ENCODE data around the gene CALHM3.
A peak's percentile ranks its signal among the peaks of the same experiment; 100 is the strongest.
"Not testable (repeated sequence)": the region's sequence is repeated elsewhere in the genome, so short reads cannot be mapped to it uniquely, and the experiment has no call there.

Gene CALHM3

GRCh38 chr10:103487410-103487708 lies 8.3 kb upstream of the CALHM3 start:
- H3K9me2 ChIP-seq (ENCODE audit: low read depth, low read length): no peaks in the 10 kb centered on the region
- H2AFZ ChIP-seq (ENCODE audit: low read length): no peak overlapping the region
- H3K27ac ChIP-seq (ENCODE audit: low read depth, low read length, poor library complexity, severe bottlenecking): no peak overlapping the region
- no peak overlapping the region for H3K4me3 ChIP-seq (ENCODE audit: low read depth, low read length, poor library complexity, severe bottlenecking)
- no peaks in the 10 kb centered on the region for H3K9me3 ChIP-seq (ENCODE audit: low read length)
- H4K20me1 ChIP-seq (ENCODE audit: insufficient read depth, low read length): no peaks in the 10 kb centered on the region
- no peak overlapping the region for H3K4me2 ChIP-seq (ENCODE audit: low read length)
- H3F3A ChIP-seq (ENCODE audit: insufficient read depth, low read length): no peaks in the 10 kb centered on the region
- peaks cover 6% of the 10 kb centered on the region; the same call in 1 of the 2 replicates for H3K27me3 ChIP-seq (ENCODE audit: insufficient read depth, low read length)
- no peaks in the 10 kb centered on the region for H3K79me2 ChIP-seq (ENCODE audit: insufficient read depth, low read length)
- peaks cover 13% of the 10 kb centered on the region for H3K4me1 ChIP-seq (ENCODE audit: insufficient read depth, low read length, severe bottlenecking)
- no peaks in the 10 kb centered on the region for H3K36me3 ChIP-seq (ENCODE audit: insufficient read depth, low read length)
- H3K9ac ChIP-seq (ENCODE audit: low read length): no peak overlapping the region
- no peak for TF ChIP-seq CTCF (IDR thresholded peaks at IDR 0.05; ENCODE audit: low read length)
- TF ChIP-seq EZH2 (IDR thresholded peaks at IDR 0.05; ENCODE audit: borderline replicate concordance, low read length): no peak

- not testable (repeated sequence) for H3K9me3 ChIP-seq (ENCODE audit: low read length); H3K36me3 ChIP-seq (ENCODE audit: insufficient read depth, low read length); H3K4me2 ChIP-seq (ENCODE audit: low read length); H3K9ac ChIP-seq (ENCODE audit: low read length); H3K27me3 ChIP-seq (ENCODE audit: insufficient read depth, low read length); H4K20me1 ChIP-seq (ENCODE audit: insufficient read depth, low read length); H3K27ac ChIP-seq (ENCODE audit: low read depth, low read length, poor library complexity, severe bottlenecking); H3K4me3 ChIP-seq (ENCODE audit: low read depth, low read length, poor library complexity, severe bottlenecking); H2AFZ ChIP-seq (ENCODE audit: low read length); H3K79me2 ChIP-seq (ENCODE audit: insufficient read depth, low read length); H3K9me2 ChIP-seq (ENCODE audit: low read depth, low read length); H3F3A ChIP-seq (ENCODE audit: insufficient read depth, low read length)
- H3K4me1 ChIP-seq (ENCODE audit: insufficient read depth, low read length, severe bottlenecking): peaks cover 13% of the 10 kb centered on the region
Measured at GRCh38 chr10:103486635-103487409, 7.8 kb upstream of the CALHM3 start.

- H4K20me1 ChIP-seq (ENCODE audit: insufficient read depth, low read length): no peaks in the 10 kb centered on the region
- no peak overlapping the region for H2AFZ ChIP-seq (ENCODE audit: low read length)
- TF ChIP-seq CTCF (IDR thresholded peaks at IDR 0.05; ENCODE audit: low read length) (peak; percentile 77), EZH2 (IDR thresholded peaks at IDR 0.05; ENCODE audit: borderline replicate concordance, low read length) (no peak)
- H3K4me1 ChIP-seq (ENCODE audit: insufficient read depth, low read length, severe bottlenecking): peaks cover 4% of the 10 kb centered on the region
- H3F3A ChIP-seq (ENCODE audit: insufficient read depth, low read length): no peaks in the 10 kb centered on the region
- H3K27ac ChIP-seq (ENCODE audit: low read depth, low read length, poor library complexity, severe bottlenecking): no peak overlapping the region
- no peak overlapping the region; the same call in 1 of the 2 replicates for H3K4me2 ChIP-seq (ENCODE audit: low read length)
- H3K9me3 ChIP-seq (ENCODE audit: low read length): no peaks in the 10 kb centered on the region
- H3K79me2 ChIP-seq (ENCODE audit: insufficient read depth, low read length): no peaks in the 10 kb centered on the region
- H3K27me3 ChIP-seq (ENCODE audit: insufficient read depth, low read length): no peaks in the 10 kb centered on the region
- H3K36me3 ChIP-seq (ENCODE audit: insufficient read depth, low read length): no peaks in the 10 kb centered on the region
- H3K9me2 ChIP-seq (ENCODE audit: low read depth, low read length): no peaks in the 10 kb centered on the region
- H3K9ac ChIP-seq (ENCODE audit: low read length): no peak overlapping the region
- H3K4me3 ChIP-seq (ENCODE audit: low read depth, low read length, poor library complexity, severe bottlenecking): no peak overlapping the region
Measured at GRCh38 chr10:103481974-103482531, 3.0 kb upstream of the CALHM3 start.

GRCh38 chr10:103480521-103480920 lies 1.5 kb upstream of the CALHM3 start:
- Histone ChIP-seq H3F3A (ENCODE audit: insufficient read depth, low read length) (no peaks in the 10 kb centered on the region), H3K36me3 (ENCODE audit: insufficient read depth, low read length) (no peaks in the 10 kb centered on the region), H3K9me3 (ENCODE audit: low read length) (no peaks in the 10 kb centered on the region), H3K4me2 (ENCODE audit: low read length) (no peak overlapping the region), H3K9ac (ENCODE audit: low read length) (no peak overlapping the region), H2AFZ (ENCODE audit: low read length) (no peak overlapping the region), H3K4me3 (ENCODE audit: low read depth, low read length, poor library complexity, severe bottlenecking) (no peak overlapping the region), H3K4me1 (ENCODE audit: insufficient read depth, low read length, severe bottlenecking) (peaks cover 7% of the 10 kb centered on the region), H3K79me2 (ENCODE audit: insufficient read depth, low read length) (no peaks in the 10 kb centered on the region), H3K9me2 (ENCODE audit: low read depth, low read length) (no peaks in the 10 kb centered on the region), H3K27me3 (ENCODE audit: insufficient read depth, low read length) (no peaks in the 10 kb centered on the region), H4K20me1 (ENCODE audit: insufficient read depth, low read length) (no peaks in the 10 kb centered on the region), H3K27ac (ENCODE audit: low read depth, low read length, poor library complexity, severe bottlenecking) (no peak overlapping the region)
- no peak for TF ChIP-seq CTCF (IDR thresholded peaks at IDR 0.05; ENCODE audit: low read length)
- TF ChIP-seq EZH2 (IDR thresholded peaks at IDR 0.05; ENCODE audit: borderline replicate concordance, low read length): no peak

Data from OCI-LY1 (cell line).